ENCODE measurements around the gene ARID3C. TPM values are rescaled to one million over a fixed set of nuclear protein-coding genes. Genes with fewer than 3 reads are reported as not detected.

The ARID3C gene
- total RNA-seq, 1 donor from 2014 or later: not detected

DNA sequence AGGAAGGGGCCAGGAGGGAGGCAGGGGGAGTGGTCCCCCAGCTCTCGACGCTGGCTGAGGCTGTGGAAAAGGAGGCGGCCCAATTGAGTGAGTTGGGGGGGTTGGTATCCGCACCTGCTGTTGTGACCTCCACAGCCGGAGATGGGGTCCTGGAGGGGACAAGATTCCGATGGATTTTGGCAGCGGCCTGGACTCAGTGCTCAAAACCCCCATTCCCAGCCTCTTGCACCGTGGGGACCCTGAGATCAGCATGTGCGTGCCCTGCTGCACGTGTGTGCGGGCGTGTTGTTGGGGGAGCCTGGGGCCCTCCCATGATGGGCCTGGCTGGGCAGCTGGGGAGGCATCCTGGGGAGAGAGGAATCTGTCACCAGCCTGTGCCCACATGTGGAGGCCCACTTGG is 54.3 kb downstream of the ARID3C start:
- H3K9me3 Mint-ChIP-seq: no peaks in the 10 kb centered on the region
- no peak overlapping the region for H3K27ac Mint-ChIP-seq
- H3K27me3 Mint-ChIP-seq: peaks cover 50% of the 10 kb centered on the region
- H3K4me1 Mint-ChIP-seq (ENCODE audit: unreplicated experiment): peaks cover 58% of the 10 kb centered on the region
- no peaks in the 10 kb centered on the region for H3K36me3 Mint-ChIP-seq
- DNase-seq (ENCODE audit: extremely low spot score, unreplicated experiment): no peak
- no peak overlapping the region for H3K4me3 Mint-ChIP-seq
- TF ChIP-seq CTCF (conservative IDR thresholded peaks at IDR 0.05): no peak

- Mint-ChIP-seq H3K27ac (no peak overlapping the region), H3K4me3 (peak overlapping the region; percentile 14), H3K9me3 (no peaks in the 10 kb centered on the region), H3K36me3 (no peaks in the 10 kb centered on the region), H3K4me1 (ENCODE audit: unreplicated experiment) (peaks cover 50% of the 10 kb centered on the region), H3K27me3 (peaks cover 42% of the 10 kb centered on the region)
- no peak for TF ChIP-seq CTCF (conservative IDR thresholded peaks at IDR 0.05)
- DNase-seq (ENCODE audit: extremely low spot score, unreplicated experiment): no peak
These were observed 55.1 kb downstream of the ARID3C start for GRCh38 chr9:34573599-34574325.

DNA sequence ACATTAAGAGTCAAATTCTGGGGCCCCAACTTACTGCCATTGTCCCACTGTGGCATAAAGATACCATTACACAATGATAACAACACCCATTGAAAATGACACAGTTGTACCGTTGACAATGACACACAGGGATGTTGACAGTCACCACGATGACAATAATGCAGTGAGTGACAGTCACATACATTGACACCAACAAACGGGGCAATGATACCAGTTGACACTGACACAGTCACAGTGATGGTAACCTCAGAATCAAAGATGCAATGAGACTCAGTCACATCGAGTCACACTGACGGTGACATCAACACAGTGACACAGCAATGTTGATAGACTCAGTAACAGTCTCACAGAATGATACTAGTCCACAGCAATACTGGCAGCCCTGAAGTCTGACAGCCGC is 56.2 kb downstream of the ARID3C start:
- TF ChIP-seq CTCF (conservative IDR thresholded peaks at IDR 0.05): no peak
- H3K27me3 Mint-ChIP-seq: peaks cover 45% of the 10 kb centered on the region
- H3K9me3 Mint-ChIP-seq: no peaks in the 10 kb centered on the region
- H3K27ac Mint-ChIP-seq: no peak overlapping the region
- no peak overlapping the region for H3K4me3 Mint-ChIP-seq
- no peaks in the 10 kb centered on the region for H3K36me3 Mint-ChIP-seq
- peaks cover 52% of the 10 kb centered on the region for H3K4me1 Mint-ChIP-seq (ENCODE audit: unreplicated experiment)
- no peak for DNase-seq (ENCODE audit: extremely low spot score, unreplicated experiment)

DNA sequence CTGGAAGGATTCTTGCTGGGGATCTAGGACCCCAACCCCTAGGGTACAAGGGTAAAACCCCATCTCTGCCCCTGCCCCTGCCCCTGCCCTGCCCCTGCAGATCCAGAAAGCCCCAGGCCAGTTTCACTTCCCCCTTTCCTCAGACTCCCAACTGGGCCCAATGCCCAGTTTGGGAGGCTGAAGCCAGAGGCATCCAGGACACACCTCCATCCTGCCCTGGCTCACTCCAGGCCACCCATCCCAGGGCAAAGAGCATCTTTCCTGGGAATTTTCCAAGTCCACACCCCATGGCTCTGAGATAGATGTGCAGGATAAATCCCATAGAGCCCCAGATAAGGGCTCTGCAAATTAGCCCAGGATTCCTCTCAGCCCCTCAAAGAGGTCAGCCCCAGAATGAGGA is 56.8 kb downstream of the ARID3C start:
- no peak overlapping the region for H3K27ac Mint-ChIP-seq
- no peak for DNase-seq (ENCODE audit: extremely low spot score, unreplicated experiment)
- TF ChIP-seq CTCF (conservative IDR thresholded peaks at IDR 0.05): no peak
- no peak overlapping the region for H3K4me3 Mint-ChIP-seq
- no peaks in the 10 kb centered on the region for H3K9me3 Mint-ChIP-seq
- H3K27me3 Mint-ChIP-seq: peaks cover 44% of the 10 kb centered on the region
- peaks cover 47% of the 10 kb centered on the region for H3K4me1 Mint-ChIP-seq (ENCODE audit: unreplicated experiment)
- H3K36me3 Mint-ChIP-seq: peaks cover 3% of the 10 kb centered on the region

DNA sequence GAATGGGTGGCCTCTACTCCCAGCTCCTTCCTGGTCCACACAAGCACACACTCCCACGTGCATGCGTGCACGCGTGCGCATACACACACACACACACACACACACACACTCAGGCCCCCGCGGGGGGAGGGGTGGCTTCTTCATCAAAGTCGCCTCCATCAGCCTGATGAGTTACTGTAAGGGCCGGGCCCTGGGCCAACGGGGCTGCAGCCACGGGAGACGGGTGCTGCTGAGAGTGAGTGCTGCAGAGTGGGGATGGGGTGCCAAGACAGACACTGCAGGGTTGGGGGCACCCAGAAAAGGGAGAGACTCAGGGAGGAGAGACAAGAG is 57.4 kb downstream of the ARID3C start:
- H3K4me1 Mint-ChIP-seq (ENCODE audit: unreplicated experiment): peaks cover 51% of the 10 kb centered on the region
- H3K36me3 Mint-ChIP-seq: peaks cover 3% of the 10 kb centered on the region
- no peaks in the 10 kb centered on the region for H3K9me3 Mint-ChIP-seq
- peaks cover 43% of the 10 kb centered on the region for H3K27me3 Mint-ChIP-seq
- H3K4me3 Mint-ChIP-seq: no peak overlapping the region
- H3K27ac Mint-ChIP-seq: no peak overlapping the region
- no peak for DNase-seq (ENCODE audit: extremely low spot score, unreplicated experiment)
- no peak for TF ChIP-seq CTCF (conservative IDR thresholded peaks at IDR 0.05)

Other genes starting within 250 kb of the ARID3C start
- 13.4 and 22.4 TPM in 2 replicates for gene FAM219A, start 170.5 kb downstream of the ARID3C start, total RNA-seq (ENCODE audit: low replicate concordance)
- 0.69 and 4.4 TPM in 2 replicates for gene DNAI1, start 170.3 kb downstream of the ARID3C start, total RNA-seq (ENCODE audit: low replicate concordance)
- 0.95 and 5.5 TPM in 2 replicates for gene ENHO, start 106.1 kb downstream of the ARID3C start, total RNA-seq (ENCODE audit: low replicate concordance)
- 3.5 and 24.2 TPM in 2 replicates for gene CNTFR, start 39.3 kb downstream of the ARID3C start, total RNA-seq (ENCODE audit: low replicate concordance)
- gene RPP25L, start 17.0 kb downstream of the ARID3C start, total RNA-seq (ENCODE audit: low replicate concordance): 30.2 and 31.8 TPM in 2 replicates
- 81.6 and 93.4 TPM in 2 replicates for gene DCTN3, start 8.6 kb downstream of the ARID3C start, total RNA-seq (ENCODE audit: low replicate concordance)
- gene SIGMAR1, start 8.7 kb upstream of the ARID3C start, total RNA-seq (ENCODE audit: low replicate concordance): 59.0 and 79.7 TPM in 2 replicates
- gene GALT, start 17.6 kb upstream of the ARID3C start, total RNA-seq (ENCODE audit: low replicate concordance): 48.8 and 70.5 TPM in 2 replicates
- 10.8 and 53.8 TPM in 2 replicates for gene IL11RA, start 23.1 kb upstream of the ARID3C start, total RNA-seq (ENCODE audit: low replicate concordance)
- 0.43 and 1.1 TPM in 2 replicates for gene CCL27, start 33.6 kb upstream of the ARID3C start, total RNA-seq (ENCODE audit: low replicate concordance)
- gene CCL19, start 62.2 kb upstream of the ARID3C start, total RNA-seq (ENCODE audit: low replicate concordance): not detected in 2 replicates
- gene CCL21, start 81.1 kb upstream of the ARID3C start, total RNA-seq (ENCODE audit: low replicate concordance): not detected in 2 replicates

Measured in type B pancreatic cell (in vitro differentiated cells).